Right atrium auricular region (tissue), 2 donors: ENCODE data around the gene PARP15. TPM values are rescaled to one million over a fixed set of nuclear protein-coding genes. Genes with fewer than 3 reads are reported as not detected.
"Not testable (repeated sequence)": the region's sequence is repeated elsewhere in the genome, so short reads cannot be mapped to it uniquely, and the experiment has no call there.

Experiments
- DNase-seq: peaks from one replicate; pipeline ENCODE4 v3.0.0-alpha.2; 2019; ENCODE audit warnings: low spot score
- H3K27ac ChIP-seq, 2 donors: fragments of 200-600 bp; sonication (generic); 1 replicate in 1 of 2; 2 replicates in 1 of 2; pipeline ENCODE4 v1.5.1; 2016 to 2019
- H3K27me3 ChIP-seq, 2 donors: fragments of 200-600 bp; sonication (generic); one replicate each; pipeline versions ENCODE4 v1.5.1 to v1.6.0; 2017 to 2019
- H3K36me3 ChIP-seq: fragments of 200-600 bp; sonication (generic); one replicate; pipeline ENCODE4 v1.5.1; 2016
- H3K4me1 ChIP-seq, 2 donors: fragments of 200-600 bp; sonication (generic); one replicate each; pipeline versions ENCODE4 v1.5.1 to v1.6.0; 2017 to 2019
- H3K4me3 ChIP-seq, 2 donors: fragments of 200-600 bp; sonication (generic); 1 replicate in 1 of 2; 2 replicates in 1 of 2; pipeline ENCODE4 v1.5.1; 2017 to 2019; ENCODE audit warnings: mild to moderate bottlenecking in 1 of 2, moderate library complexity in 1 of 2
- H3K9me3 ChIP-seq, 2 donors: fragments of 200-600 bp; sonication (generic); one replicate each; pipeline ENCODE4 v1.5.1; 2019
- total RNA-seq, 2 donors: library from RNA; depleted of rRNA; stranded (reverse); fragments of >200 nt; gene quantifications; one replicate each; pipeline ENCODE4 v1.1.0, GENCODE V29; 2016
- TF ChIP-seq, protein P1 (sequence below), 2 donors: fragments of 200-600 bp; sonication (generic); IDR thresholded peaks; one replicate each; pipeline ENCODE4 v1.5.1; 2019; ENCODE audit warnings: antibody characterized with exemption in 2 of 2

PARP15 gene
- total RNA-seq, 2 donors from 2014 or later = 1.1 to 1.7 TPM

DNA sequence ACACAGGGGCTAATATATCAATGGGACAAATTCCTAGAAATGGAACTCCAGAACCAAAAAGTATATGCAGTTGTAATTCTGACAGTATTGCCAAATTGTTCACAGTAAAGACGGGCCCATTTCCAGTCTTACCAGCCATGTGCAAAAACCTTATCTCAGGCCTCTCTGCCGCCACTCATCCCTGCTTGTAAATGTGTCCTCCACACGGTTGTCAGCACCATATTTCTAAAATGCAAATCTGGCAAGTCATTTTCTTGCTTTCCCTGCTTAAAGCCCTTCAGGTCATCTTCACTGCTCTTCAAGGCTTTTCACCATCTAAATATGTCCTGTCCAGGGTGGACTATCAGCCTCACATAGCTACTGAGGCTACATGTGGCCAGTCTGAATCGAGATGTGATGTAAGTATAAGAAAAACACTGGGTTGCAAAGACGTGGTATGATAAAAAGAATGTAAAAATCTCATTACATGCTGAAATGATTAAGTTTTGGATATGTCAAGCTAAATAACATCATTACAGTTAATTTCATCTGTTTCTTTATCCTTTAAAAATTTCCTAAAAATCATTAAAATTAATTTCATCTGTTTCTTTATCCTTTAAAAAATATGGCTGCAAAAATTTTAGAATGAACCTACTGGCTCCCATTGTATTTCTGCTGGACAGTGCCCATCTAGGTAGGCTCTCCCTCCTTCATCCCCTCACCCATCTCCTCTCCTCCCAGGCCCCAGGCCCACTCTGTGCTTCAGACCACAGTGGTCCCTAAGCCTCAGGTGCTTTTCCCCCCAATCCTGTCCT is 14.3 kb upstream of the PARP15 start:
- H3K4me3 ChIP-seq = peak overlapping the region; percentile 82 to 83
- TF ChIP-seq, protein P1, sequence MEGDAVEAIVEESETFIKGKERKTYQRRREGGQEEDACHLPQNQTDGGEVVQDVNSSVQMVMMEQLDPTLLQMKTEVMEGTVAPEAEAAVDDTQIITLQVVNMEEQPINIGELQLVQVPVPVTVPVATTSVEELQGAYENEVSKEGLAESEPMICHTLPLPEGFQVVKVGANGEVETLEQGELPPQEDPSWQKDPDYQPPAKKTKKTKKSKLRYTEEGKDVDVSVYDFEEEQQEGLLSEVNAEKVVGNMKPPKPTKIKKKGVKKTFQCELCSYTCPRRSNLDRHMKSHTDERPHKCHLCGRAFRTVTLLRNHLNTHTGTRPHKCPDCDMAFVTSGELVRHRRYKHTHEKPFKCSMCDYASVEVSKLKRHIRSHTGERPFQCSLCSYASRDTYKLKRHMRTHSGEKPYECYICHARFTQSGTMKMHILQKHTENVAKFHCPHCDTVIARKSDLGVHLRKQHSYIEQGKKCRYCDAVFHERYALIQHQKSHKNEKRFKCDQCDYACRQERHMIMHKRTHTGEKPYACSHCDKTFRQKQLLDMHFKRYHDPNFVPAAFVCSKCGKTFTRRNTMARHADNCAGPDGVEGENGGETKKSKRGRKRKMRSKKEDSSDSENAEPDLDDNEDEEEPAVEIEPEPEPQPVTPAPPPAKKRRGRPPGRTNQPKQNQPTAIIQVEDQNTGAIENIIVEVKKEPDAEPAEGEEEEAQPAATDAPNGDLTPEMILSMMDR (IDR thresholded peaks at IDR 0.05) = no peak
- no peaks in the 10 kb centered on the region for H3K9me3 ChIP-seq
- peaks cover 0 to 26% of the 10 kb centered on the region in 2 donors for H3K4me1 ChIP-seq
- H3K27ac ChIP-seq = peak overlapping the region; percentile 90 to 94
- no peak for DNase-seq
- peaks cover 11% of the 10 kb centered on the region for H3K36me3 ChIP-seq
- no peaks in the 10 kb centered on the region for H3K27me3 ChIP-seq

DNA sequence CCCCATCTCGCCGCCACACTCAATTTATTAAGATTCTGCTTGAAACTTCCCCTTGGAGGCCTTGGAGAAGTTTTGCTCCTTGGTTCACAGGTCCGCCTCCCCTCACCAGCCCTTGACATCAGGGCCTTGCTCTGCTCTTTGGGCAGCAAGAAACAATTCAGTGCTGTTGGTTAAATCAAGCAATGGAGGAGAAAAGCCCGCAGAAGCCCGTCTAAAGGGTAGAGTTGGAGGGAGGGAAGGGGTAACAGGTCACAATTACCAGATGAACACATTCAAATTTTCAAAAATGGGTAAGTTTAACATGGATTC is 13.8 kb upstream of the PARP15 start:
- H3K27me3 ChIP-seq = no peaks in the 10 kb centered on the region
- TF ChIP-seq, protein P1 (IDR thresholded peaks at IDR 0.05) = no peak
- H3K4me1 ChIP-seq = peaks cover 0 to 26% of the 10 kb centered on the region in 2 donors
- H3K27ac ChIP-seq = peak overlapping the region; percentile 90 to 94
- DNase-seq = no peak
- H3K36me3 ChIP-seq = peaks cover 5% of the 10 kb centered on the region
- H3K4me3 ChIP-seq = peak overlapping the region; percentile 82 to 83
- no peaks in the 10 kb centered on the region for H3K9me3 ChIP-seq

GRCh38 chr3:122564155-122564912 is 13.1 kb upstream of the PARP15 start, which contains the start of the genes DTX3L and PARP9:
Gene DTX3L (plus strand): TSS chr3:122564338. CDS start chr3:122564427, 89 bp downstream.
Gene PARP9 (minus strand): TSS chr3:122564300. CDS start chr3:122559620, 4,680 bp downstream.
- Histone ChIP-seq H3K36me3 (no peaks in the 10 kb centered on the region), H3K9me3 (no peaks in the 10 kb centered on the region), H3K4me1 (peaks cover 0 to 26% of the 10 kb centered on the region in 2 donors), H3K4me3 (peak within 1 kb of the TSS; percentile 82 to 83), H3K27ac (peak within 1 kb of the TSS; percentile 90 to 94), H3K27me3 (no peaks in the 10 kb centered on the region)
- TF ChIP-seq, protein P1 (IDR thresholded peaks at IDR 0.05) = no peak
- peak; percentile 83 for DNase-seq

GRCh38 chr3:122568131-122568530 is 9.3 kb upstream of the PARP15 start:
- H3K9me3 ChIP-seq, H3K27ac ChIP-seq, DNase-seq, H3K27me3 ChIP-seq, H3K4me3 ChIP-seq: not testable (repeated sequence)
- Histone ChIP-seq H3K36me3 (peaks cover 20% of the 10 kb centered on the region), H3K4me1 (peaks cover 0 to 18% of the 10 kb centered on the region in 2 donors)

- peaks cover 20% of the 10 kb centered on the region for H3K36me3 ChIP-seq
- no peaks in the 10 kb centered on the region for H3K9me3 ChIP-seq
- no peak overlapping the region for H3K27ac ChIP-seq
- no peaks in the 10 kb centered on the region for H3K27me3 ChIP-seq
- DNase-seq = no peak
- no peak overlapping the region for H3K4me3 ChIP-seq
- TF ChIP-seq, protein P1 (IDR thresholded peaks at IDR 0.05) = no peak
- peaks cover 0 to 17% of the 10 kb centered on the region in 2 donors for H3K4me1 ChIP-seq
These were observed 8.7 kb upstream of the PARP15 start for GRCh38 chr3:122568755-122569154.

DNA sequence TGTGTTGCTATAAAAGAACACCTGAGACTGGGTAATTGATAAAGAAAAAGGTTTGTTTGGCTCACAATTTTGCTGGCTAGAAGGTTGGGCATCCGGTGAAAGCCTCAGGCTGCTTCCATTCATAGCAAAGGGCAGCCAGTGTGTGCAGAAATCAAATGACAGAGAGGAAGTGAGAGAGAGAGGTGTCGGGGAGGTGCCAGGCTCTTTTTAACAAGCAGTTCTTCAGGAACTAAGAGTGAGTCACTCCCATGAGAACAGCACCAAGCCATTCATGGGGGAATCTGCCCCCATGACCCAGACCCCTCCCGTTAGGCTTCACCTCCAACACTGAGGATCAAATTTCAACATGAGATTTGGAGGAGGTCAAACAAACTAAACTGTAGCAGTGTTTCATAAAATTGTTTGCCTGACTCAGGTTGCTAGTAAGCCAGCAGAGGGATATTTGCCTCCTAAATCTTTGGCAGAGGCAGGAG is 4.5 kb upstream of the PARP15 start:
- Histone ChIP-seq H3K4me1 (peaks cover 0 to 10% of the 10 kb centered on the region in 2 donors), H3K27me3 (no peaks in the 10 kb centered on the region), H3K36me3 (peaks cover 20% of the 10 kb centered on the region), H3K9me3 (no peaks in the 10 kb centered on the region), H3K27ac (peak overlapping the region in 1 of 2 donors; percentile 6), H3K4me3 (no peak overlapping the region)
- TF ChIP-seq, protein P1 (IDR thresholded peaks at IDR 0.05) = no peak
- DNase-seq = no peak
